HG03378 (cell line): ENCODE measurements around the gene SGK1.

Experiments used
- ATAC-seq: cut with Tn5 transposase; IDR thresholded peaks from one replicate; pipeline ENCODE4 v1.9.1; 2021; ENCODE audit warnings: mild to moderate bottlenecking, moderate library complexity; ENCODE audit not compliant: unreplicated experiment

SGK1 gene

GRCh38 chr6:134317471-134318131, at the start of gene SGK1:
SGK1 (minus strand) TSS chr6:134318112; CDS start chr6:134317460, 652 bp downstream.
- no peak for ATAC-seq

- no peak for ATAC-seq
These were observed 45.6 kb upstream of the SGK1 start for GRCh38 chr6:134363323-134364039.

GRCh38 chr6:134361011-134361410, 43.1 kb upstream of the SGK1 start:
- ATAC-seq = no peak

GRCh38 chr6:134359302-134359701, 41.4 kb upstream of the SGK1 start:
- ATAC-seq = no peak

- no peak for ATAC-seq
These were observed 40.4 kb upstream of the SGK1 start for GRCh38 chr6:134358320-134358719.

- no peak for ATAC-seq
These were observed 39.1 kb upstream of the SGK1 start for GRCh38 chr6:134357022-134357487.

- no peak for ATAC-seq
These were observed 38.5 kb upstream of the SGK1 start for GRCh38 chr6:134356405-134356804.

- ATAC-seq = no peak
These were observed 35.0 kb upstream of the SGK1 start for GRCh38 chr6:134352786-134353480.

- no peak for ATAC-seq
These were observed 33.9 kb upstream of the SGK1 start for GRCh38 chr6:134351615-134352474.

- ATAC-seq = no peak
These were observed 30.2 kb upstream of the SGK1 start for GRCh38 chr6:134347885-134348805.

GRCh38 chr6:134346932-134347545, 29.1 kb upstream of the SGK1 start:
- ATAC-seq = no peak

- ATAC-seq = no peak
These were observed 27.9 kb upstream of the SGK1 start for GRCh38 chr6:134345789-134346188.

GRCh38 chr6:134343066-134343465, 25.2 kb upstream of the SGK1 start:
- ATAC-seq = no peak

- no peak for ATAC-seq
These were observed 24.2 kb upstream of the SGK1 start for GRCh38 chr6:134341999-134342567.

GRCh38 chr6:134340179-134340975, 22.5 kb upstream of the SGK1 start:
- peak; percentile 65 for ATAC-seq

- no peak for ATAC-seq
These were observed 21.3 kb upstream of the SGK1 start for GRCh38 chr6:134339216-134339615.

GRCh38 chr6:134331256-134331655, 13.3 kb upstream of the SGK1 start:
- ATAC-seq = no peak

GRCh38 chr6:134330555-134330954, 12.6 kb upstream of the SGK1 start:
- no peak for ATAC-seq
